Amygdala (tissue), 56 donors: Measurements from ENCODE around the gene ZNF316.
"Not testable (repeated sequence)": the region's sequence is repeated elsewhere in the genome, so short reads cannot be mapped to it uniquely, and the experiment has no call there.

Experiments
- DNase-seq, 56 donors: peaks; one replicate each; lab custom pipeline; 2025; lab: John Stamatoyannopoulos, UW

Gene ZNF316

DNA sequence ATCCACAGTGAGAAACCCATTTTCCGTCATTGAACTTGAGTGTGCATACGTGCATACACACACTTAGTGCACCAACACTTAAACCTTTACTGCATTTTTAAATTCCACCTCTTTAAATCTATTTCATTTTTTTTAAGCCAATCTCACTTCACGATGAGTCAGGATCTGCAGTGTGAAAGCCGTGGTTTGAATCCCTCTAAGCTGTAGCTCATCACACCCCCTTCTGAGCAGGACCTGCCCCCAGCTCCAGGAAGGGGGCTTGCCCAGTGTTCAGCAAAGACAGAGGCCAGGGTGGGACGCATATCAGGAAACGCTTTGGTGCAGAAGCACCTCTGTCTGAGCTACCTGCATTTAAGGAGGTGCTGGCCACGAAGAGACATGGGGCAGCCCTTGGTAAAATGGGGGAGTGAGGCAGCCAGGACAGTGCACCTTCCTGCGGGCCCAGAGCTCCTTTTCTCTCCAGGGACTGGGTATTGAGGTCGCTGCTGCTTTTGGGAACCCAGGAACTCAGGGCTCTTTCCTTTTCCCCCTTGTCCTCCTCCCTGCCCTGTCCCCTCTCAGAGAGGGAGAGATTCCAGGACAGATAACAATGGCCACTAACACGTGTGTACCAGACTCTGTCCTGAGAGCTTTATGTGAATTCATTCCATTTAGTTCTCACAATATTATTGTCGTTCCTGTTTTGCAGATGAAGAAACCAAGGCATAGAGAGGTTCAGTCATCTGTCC is 21.7 kb downstream of the ZNF316 start:
- no peak for DNase-seq

DNA sequence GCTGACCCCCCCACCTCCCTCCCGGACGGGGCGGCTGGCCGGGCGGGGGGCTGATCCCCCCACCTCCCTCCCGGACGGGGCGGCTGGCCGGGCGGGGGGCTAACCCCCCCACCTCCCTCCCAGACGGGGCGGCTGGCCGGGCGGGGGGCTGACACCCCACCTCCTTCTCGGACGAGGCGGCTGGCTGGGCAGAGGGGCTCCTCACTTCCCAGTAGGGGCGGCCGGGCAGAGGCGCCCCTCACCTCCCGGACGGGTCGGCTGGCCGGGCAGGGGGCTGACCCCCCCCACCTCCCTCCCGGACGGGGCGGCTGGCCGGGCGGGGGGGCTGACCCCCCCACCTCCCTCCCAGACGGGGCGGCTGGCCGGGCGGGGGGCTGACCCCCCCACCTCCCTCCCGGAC is 33.7 kb downstream of the ZNF316 start:
- DNase-seq: not testable (repeated sequence)

DNA sequence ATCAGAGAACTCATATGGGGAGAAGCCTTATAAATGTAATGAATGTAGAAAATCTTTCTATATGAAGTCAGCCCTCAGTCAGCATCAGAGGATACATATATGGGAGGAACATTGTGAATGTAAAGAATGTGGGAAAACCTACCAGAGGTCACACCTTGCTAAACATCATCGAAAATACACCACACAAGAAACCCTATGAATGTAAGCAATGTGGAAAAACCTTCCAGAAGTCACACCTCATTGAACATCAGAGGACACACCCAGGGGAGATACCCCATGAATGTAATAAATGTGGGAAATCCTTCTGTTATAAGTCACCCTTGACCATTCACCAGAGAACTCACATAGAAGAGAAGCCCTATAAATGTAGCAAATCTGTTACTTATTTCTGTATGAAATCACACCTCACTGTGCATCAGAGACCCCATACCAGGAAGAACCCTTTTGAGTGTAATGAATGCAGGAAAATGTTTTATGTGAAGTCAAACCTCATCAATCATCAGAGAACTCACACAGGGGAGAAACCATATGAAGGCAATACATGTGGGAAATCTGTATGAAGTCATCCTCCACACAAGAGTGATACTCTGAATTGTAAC is 38.8 kb downstream of the ZNF316 start:
- DNase-seq: no peak

DNA sequence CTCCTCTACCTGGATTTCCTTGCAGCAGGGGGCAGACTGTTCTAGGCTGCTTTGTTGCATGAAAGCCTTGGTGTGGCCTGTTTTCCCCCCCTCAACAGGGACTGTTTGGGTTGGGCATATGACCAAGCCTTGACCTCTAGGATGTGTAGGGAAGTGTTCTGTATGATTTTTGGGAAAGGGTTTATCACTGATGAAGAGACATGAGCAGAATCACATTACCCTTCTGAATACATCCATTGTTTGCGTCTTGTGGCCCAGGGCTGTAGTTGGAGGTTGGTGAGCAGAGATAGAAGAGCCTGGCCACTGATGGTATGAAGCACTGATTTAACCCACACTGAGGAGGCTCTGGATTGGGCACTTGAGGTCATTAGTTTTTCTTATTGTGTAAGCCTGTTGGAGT is 43.0 kb downstream of the ZNF316 start:
- DNase-seq: no peak

DNA sequence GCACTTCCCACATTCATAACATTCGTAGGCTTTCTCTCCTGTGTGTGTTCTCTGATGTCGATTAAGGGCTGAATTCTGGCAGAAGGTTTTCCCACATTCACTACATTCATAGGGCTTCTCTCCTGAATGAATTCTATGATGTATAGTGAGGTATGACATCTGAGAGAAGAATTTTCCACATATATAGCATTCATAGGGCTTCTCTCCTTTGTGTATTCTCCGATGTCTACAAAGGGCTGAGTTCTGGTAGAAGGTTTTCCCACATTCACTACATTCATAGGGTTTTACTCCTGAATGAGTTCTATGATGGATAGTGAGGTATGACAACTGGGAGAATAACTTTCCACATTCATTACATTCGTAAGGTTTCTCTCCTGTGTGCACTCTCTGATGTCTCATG is 54.0 kb downstream of the ZNF316 start:
- no peak for DNase-seq

DNA sequence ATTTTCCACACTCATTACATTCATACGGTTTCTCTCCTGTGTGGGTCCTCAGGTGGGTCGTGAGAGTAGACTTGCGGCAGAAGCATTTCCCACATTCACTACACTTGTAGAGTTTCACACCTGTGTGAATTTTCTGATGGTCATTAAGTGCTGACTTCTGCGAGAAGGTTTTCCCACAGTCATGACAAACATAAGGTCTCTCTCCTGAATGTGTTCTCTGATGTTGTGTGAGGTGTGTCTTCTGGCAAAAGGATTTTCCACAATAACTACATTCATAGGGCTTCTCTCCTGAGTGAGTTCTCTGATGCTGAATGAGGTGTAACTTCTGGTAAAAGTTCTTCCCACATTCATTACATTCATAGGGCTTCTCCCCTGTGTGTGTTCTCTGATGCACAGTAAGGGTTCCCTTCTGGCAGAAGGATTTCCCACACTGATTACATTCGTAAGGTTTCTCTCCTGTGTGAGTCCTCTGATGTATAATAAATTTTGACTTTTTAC is 54.5 kb downstream of the ZNF316 start:
- no peak for DNase-seq

DNA sequence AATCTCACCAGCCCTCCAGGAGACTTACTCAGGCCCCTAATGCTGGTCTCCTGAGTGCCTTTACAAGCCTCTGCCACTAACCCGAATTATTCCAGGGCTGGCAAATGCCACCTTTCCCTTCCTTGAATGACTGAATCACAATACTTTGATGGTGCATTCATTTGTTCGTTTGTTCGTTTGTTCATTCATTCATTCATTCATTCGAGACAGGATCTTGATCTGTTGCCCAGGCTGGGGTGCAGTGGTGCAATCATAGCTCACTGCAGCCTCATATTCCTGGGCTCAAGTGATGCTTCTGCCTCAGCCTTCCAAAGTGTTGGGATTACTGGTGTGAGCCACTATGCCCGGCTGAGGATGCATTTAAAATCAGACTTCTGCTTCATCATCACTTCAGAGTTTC is 63.7 kb downstream of the ZNF316 start:
- DNase-seq: no peak

DNA sequence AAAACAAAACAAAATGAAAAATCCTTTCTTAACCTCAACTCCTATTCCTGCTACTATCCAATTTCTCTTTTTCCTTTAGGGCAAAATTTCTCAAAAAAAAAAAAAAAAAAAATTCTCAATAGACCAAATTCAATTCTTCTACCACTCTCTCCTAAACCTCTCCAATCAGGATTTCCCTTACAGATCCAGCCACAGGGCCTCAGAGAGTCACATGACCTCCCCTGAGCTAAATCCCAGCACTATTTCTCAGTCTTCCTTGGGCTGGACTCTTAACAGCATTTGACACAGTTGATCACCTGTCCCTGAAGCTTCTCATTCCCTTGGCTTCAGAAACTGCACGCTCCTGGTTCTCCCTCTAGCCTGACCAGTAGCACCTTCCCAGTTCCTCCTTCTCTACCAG is 64.7 kb downstream of the ZNF316 start:
- no peak for DNase-seq
